Nephron (organoid): ENCODE results near the gene ATP5F1E.

Source experiments
- H3K27ac Mint-ChIP-seq, 3 experiments: 2 replicates each; pipeline ENCODE4 v1.8.0; 2020; ENCODE audit warnings: mixed read lengths in 3 of 3, mild to moderate bottlenecking in 2 of 3, moderate library complexity in 1 of 3
- H3K27me3 Mint-ChIP-seq: 2 replicates; pipeline ENCODE4 v1.8.0; 2021; ENCODE audit warnings: low read depth, mild to moderate bottlenecking, moderate library complexity, mixed read lengths
- H3K36me3 Mint-ChIP-seq: 2 replicates; pipeline ENCODE4 v1.8.0; 2020; ENCODE audit warnings: low read depth, mixed read lengths
- H3K4me1 Mint-ChIP-seq: 2 replicates; pipeline ENCODE4 v1.8.0; 2020; ENCODE audit warnings: mixed read lengths
- H3K4me3 Mint-ChIP-seq, 3 experiments: 2 replicates each; pipeline ENCODE4 v1.8.0; 2020; ENCODE audit warnings: mild to moderate bottlenecking in 3 of 3, mixed read lengths in 3 of 3, moderate library complexity in 2 of 3
- H3K9me3 Mint-ChIP-seq: 2 replicates; pipeline ENCODE4 v1.8.0; 2020; ENCODE audit warnings: mixed read lengths
- TF ChIP-seq, protein P1 (sequence below), 3 experiments: fragments of 200-600 bp; sonication (generic); IDR thresholded peaks; one replicate each; pipeline ENCODE4 v1.5.0; 2021; ENCODE audit warnings: antibody characterized with exemption in 3 of 3; ENCODE audit not compliant: unreplicated experiment in 3 of 3

Gene ATP5F1E

DNA sequence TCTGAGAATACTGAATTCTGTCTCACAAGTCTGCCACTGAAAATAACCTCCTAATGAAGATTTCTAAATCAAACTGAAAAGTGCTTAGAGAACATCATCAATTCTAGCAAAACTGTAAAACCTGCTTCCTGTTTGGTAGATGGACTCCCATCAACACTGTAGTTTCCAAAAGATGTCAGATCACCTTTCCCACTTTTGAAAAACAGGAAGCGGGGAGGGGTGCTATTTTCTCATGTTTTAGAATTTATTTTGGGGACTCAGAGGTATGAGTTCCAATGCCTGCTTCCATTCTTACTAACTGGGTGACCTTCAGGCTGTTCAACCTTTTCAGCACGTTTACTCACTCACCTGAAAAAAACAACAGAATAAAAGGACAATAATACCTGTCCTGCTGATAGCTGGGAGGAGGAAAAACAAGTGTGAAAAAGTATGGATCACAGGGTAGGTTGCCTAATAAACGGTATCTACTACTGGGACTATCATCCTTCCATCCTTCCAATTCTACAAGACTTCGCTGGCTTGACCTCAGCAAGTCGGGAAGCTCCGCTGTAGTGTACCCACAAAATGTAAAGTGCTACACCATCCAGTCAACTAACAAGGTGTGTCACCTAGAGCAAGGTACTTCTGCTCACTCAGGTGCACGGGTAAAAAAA, 1.1 kb downstream of the ATP5F1E start:
- H3K27ac Mint-ChIP-seq, result peak overlapping the region in 1 of 3 experiments; percentile 93
- peak overlapping the region; percentile 89 to 97 (median 95) for H3K4me3 Mint-ChIP-seq
- TF ChIP-seq, protein P1, sequence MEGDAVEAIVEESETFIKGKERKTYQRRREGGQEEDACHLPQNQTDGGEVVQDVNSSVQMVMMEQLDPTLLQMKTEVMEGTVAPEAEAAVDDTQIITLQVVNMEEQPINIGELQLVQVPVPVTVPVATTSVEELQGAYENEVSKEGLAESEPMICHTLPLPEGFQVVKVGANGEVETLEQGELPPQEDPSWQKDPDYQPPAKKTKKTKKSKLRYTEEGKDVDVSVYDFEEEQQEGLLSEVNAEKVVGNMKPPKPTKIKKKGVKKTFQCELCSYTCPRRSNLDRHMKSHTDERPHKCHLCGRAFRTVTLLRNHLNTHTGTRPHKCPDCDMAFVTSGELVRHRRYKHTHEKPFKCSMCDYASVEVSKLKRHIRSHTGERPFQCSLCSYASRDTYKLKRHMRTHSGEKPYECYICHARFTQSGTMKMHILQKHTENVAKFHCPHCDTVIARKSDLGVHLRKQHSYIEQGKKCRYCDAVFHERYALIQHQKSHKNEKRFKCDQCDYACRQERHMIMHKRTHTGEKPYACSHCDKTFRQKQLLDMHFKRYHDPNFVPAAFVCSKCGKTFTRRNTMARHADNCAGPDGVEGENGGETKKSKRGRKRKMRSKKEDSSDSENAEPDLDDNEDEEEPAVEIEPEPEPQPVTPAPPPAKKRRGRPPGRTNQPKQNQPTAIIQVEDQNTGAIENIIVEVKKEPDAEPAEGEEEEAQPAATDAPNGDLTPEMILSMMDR (IDR thresholded peaks at IDR 0.05; ENCODE audit: unreplicated experiment in 3 of 3), result no peak
- peaks cover 58% of the 10 kb centered on the region for H3K36me3 Mint-ChIP-seq
- no peaks in the 10 kb centered on the region for H3K9me3 Mint-ChIP-seq
- peaks cover 60% of the 10 kb centered on the region for H3K4me1 Mint-ChIP-seq
- H3K27me3 Mint-ChIP-seq, result no peaks in the 10 kb centered on the region

DNA sequence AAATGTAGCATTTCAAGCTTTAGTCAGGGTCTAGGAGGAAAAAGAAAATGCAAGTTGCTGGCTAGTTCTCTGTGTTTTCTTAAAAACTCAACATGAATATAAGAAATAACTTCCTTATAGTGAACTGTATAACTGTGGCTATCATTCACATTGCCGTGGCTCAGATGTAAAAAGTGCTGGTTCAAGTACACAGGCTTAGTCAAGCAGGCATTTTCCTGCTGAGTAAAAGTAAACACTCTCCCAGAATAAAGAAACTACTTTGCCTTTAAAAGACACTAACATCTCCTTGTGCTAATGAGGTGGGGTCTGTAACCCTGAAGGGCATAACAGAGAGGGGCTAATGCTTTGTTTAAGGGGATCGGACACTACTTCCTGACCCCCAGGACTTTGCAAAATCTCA, 3.3 kb downstream of the ATP5F1E start:
- H3K27ac Mint-ChIP-seq, result peak overlapping the region in 1 of 3 experiments; percentile 66
- H3K27me3 Mint-ChIP-seq, result no peaks in the 10 kb centered on the region
- H3K4me3 Mint-ChIP-seq, result peak overlapping the region; percentile 65 to 75 (median 69)
- TF ChIP-seq, protein P1 (IDR thresholded peaks at IDR 0.05; ENCODE audit: unreplicated experiment in 3 of 3), result no peak
- H3K36me3 Mint-ChIP-seq, result peaks cover 58% of the 10 kb centered on the region
- H3K9me3 Mint-ChIP-seq, result no peaks in the 10 kb centered on the region
- H3K4me1 Mint-ChIP-seq, result peaks cover 68% of the 10 kb centered on the region

DNA sequence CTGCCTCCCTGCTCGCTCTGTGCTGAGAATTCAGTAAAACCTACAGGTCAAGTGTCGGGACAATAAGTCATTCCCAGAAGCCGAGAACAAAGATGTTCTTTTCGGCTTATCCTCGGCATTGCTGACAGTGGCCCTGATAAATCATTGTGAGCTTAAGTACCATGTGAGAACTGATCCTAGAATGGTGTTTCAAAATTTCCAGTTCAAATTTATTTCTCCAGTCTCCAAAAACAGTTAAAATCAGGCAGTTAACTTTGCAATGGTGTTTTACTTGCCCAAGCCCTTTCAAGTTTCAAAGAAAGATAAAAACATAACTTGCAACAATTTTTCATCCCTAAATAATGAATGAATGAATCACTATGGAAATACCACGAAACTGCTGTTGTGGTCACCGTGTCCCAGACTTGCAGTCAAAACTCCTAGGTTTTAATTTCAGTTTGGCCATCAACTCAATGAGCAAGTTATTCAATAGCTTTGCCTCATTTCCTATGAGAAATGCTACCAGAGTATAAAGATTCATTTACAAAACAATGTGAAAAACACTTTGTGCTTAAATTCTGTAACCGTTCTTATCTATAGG, 4.3 kb downstream of the ATP5F1E start:
- TF ChIP-seq, protein P1 (IDR thresholded peaks at IDR 0.05; ENCODE audit: unreplicated experiment in 3 of 3), result no peak
- Mint-ChIP-seq H3K36me3 (peaks cover 66% of the 10 kb centered on the region), H3K9me3 (no peaks in the 10 kb centered on the region), H3K4me1 (peaks cover 65% of the 10 kb centered on the region), H3K27ac (peak overlapping the region in 1 of 3 experiments; percentile 26), H3K4me3 (peak overlapping the region in 2 of 3 experiments; percentile 7 to 21), H3K27me3 (no peaks in the 10 kb centered on the region)

GRCh38 chr20:59026904-59027740, 5.0 kb downstream of the ATP5F1E start:
- Mint-ChIP-seq H3K4me1 (peaks cover 68% of the 10 kb centered on the region), H3K27me3 (no peaks in the 10 kb centered on the region), H3K36me3 (peaks cover 73% of the 10 kb centered on the region), H3K27ac (peak overlapping the region in 1 of 3 experiments; percentile 26), H3K9me3 (no peaks in the 10 kb centered on the region), H3K4me3 (peak overlapping the region in 1 of 3 experiments; percentile 21)
- TF ChIP-seq, protein P1 (IDR thresholded peaks at IDR 0.05; ENCODE audit: unreplicated experiment in 3 of 3), result no peak

GRCh38 chr20:59025511-59025910, 6.6 kb downstream of the ATP5F1E start:
- Mint-ChIP-seq H3K27ac (no peak overlapping the region), H3K36me3 (peaks cover 69% of the 10 kb centered on the region), H3K4me3 (no peak overlapping the region), H3K9me3 (no peaks in the 10 kb centered on the region), H3K4me1 (peaks cover 66% of the 10 kb centered on the region), H3K27me3 (no peaks in the 10 kb centered on the region)
- TF ChIP-seq, protein P1 (IDR thresholded peaks at IDR 0.05; ENCODE audit: unreplicated experiment in 3 of 3), result no peak
